GM23248 (cell line): ENCODE measurements around the gene C1orf87. TPM values are rescaled to one million over a fixed set of nuclear protein-coding genes. Genes with fewer than 3 reads are reported as not detected.

ENCODE experiments used
- DNase-seq: peaks from one replicate; pipeline ENCODE4 v3.0.0-alpha.2; 2015
- H2AFZ ChIP-seq: fragments of 200-600 bp; sonication (generic); 2 replicates; pipeline ENCODE4 v1.6.1; 2016; ENCODE audit warnings: antibody characterized with exemption
- H3F3A ChIP-seq: fragments of 200-600 bp; sonication (generic); 2 replicates; pipeline ENCODE4 v1.6.1; 2016; ENCODE audit warnings: mild to moderate bottlenecking, antibody characterized with exemption, mixed run types; ENCODE audit not compliant: insufficient read depth
- H3K27ac ChIP-seq: fragments of 200-600 bp; sonication (generic); 2 replicates; pipeline ENCODE4 v1.5.1; 2016; ENCODE audit warnings: mild to moderate bottlenecking
- H3K27me3 ChIP-seq: fragments of 200-600 bp; sonication (generic); replicated peaks from 2 replicates; pipeline ENCODE4 v1.6.1; 2016; ENCODE audit warnings: mild to moderate bottlenecking; ENCODE audit not compliant: insufficient read depth
- H3K36me3 ChIP-seq: fragments of 200-600 bp; sonication (generic); 2 replicates; pipeline ENCODE4 v1.6.1; 2016; ENCODE audit warnings: low read depth, mild to moderate bottlenecking
- H3K4me1 ChIP-seq: fragments of 200-600 bp; sonication (generic); 2 replicates; pipeline ENCODE4 v1.6.1; 2016; ENCODE audit warnings: mild to moderate bottlenecking; ENCODE audit not compliant: insufficient read depth
- H3K4me2 ChIP-seq: fragments of 200-600 bp; sonication (generic); one replicate; pipeline ENCODE4 v1.6.1; 2016; ENCODE audit warnings: mild to moderate bottlenecking; ENCODE audit not compliant: unreplicated experiment
- H3K4me3 ChIP-seq: fragments of 200-600 bp; sonication (generic); 2 replicates; pipeline ENCODE4 v1.5.1; 2016; ENCODE audit warnings: mild to moderate bottlenecking
- H3K79me2 ChIP-seq: fragments of 200-600 bp; sonication (generic); 2 replicates; pipeline ENCODE4 v1.6.1; 2016; ENCODE audit warnings: mild to moderate bottlenecking; ENCODE audit not compliant: insufficient read depth
- H3K9ac ChIP-seq: fragments of 200-600 bp; sonication (generic); 2 replicates; pipeline ENCODE4 v1.6.1; 2016; ENCODE audit warnings: mild to moderate bottlenecking
- H3K9me2 ChIP-seq: fragments of 200-600 bp; sonication (generic); 2 replicates; pipeline ENCODE4 v1.6.1; 2016; ENCODE audit warnings: mixed run types, mild to moderate bottlenecking, moderate library complexity; ENCODE audit not compliant: insufficient read depth
- H3K9me3 ChIP-seq: fragments of 200-600 bp; sonication (generic); one replicate; pipeline ENCODE4 v1.6.1; 2017; ENCODE audit warnings: low read depth
- H4K20me1 ChIP-seq: fragments of 200-600 bp; sonication (generic); 2 replicates; pipeline ENCODE4 v1.6.0; 2016; ENCODE audit not compliant: insufficient read depth
- EZH2 ChIP-seq: fragments of 200-600 bp; sonication (generic); IDR thresholded peaks from 2 replicates; pipeline ENCODE4 v1.6.1; 2018; ENCODE audit warnings: antibody characterized with exemption, mild to moderate bottlenecking; ENCODE audit not compliant: insufficient read depth, poor library complexity, severe bottlenecking
- EZH2phosphoT487 ChIP-seq: fragments of 200-600 bp; sonication (generic); IDR thresholded peaks from 2 replicates; pipeline ENCODE4 v1.6.1; 2018; ENCODE audit warnings: antibody characterized with exemption, moderate library complexity, mild to moderate bottlenecking, low read depth; ENCODE audit not compliant: insufficient read depth
- WGBS, 2 experiments: methylation state at CpG; one replicate each; pipeline ENCODE4 v1.1.6; 2015 to 2017; ENCODE audit warnings: low lambda C conversion rate in 2 of 2, low coverage in 1 of 2; ENCODE audit errors: missing lambda C conversion rate in 2 of 2; 5-methylcytosine and 5-hydroxymethylcytosine counted together
- in situ Hi-C: fragments of 300-500 bp; cut with MboI; formaldehyde crosslinking; loops from 2 replicates; pipeline ENCODE4 v1.15.0; 2020
- polyA plus RNA-seq: library from polyadenylated mRNA; unstranded; fragments of >200 nt; fragmentation: Nextera tagmentation; extraction: Ambion mirVana; gene quantifications from 2 replicates; pipeline ENCODE4 v1.2.1, GENCODE V29; 2016
- total RNA-seq: library from RNA; depleted of rRNA; stranded (reverse); fragments of >200 nt; shearing (Covaris generic); gene quantifications from 2 replicates; pipeline ENCODE4 v1.2.3, GENCODE V29; 2014

The C1orf87 gene
- total and polyA plus RNA-seq, 2 experiments from 2014 or later = not detected

- Histone ChIP-seq H3K27me3 (no peaks in the 10 kb centered on the region), H3K27ac (no peak overlapping the region), H3K9ac (no peak overlapping the region), H3K79me2 (no peaks in the 10 kb centered on the region), H3K4me1 (no peaks in the 10 kb centered on the region), H3K9me3 (no peaks in the 10 kb centered on the region), H3K4me2 (no peak overlapping the region), H4K20me1 (no peaks in the 10 kb centered on the region), H3F3A (no peaks in the 10 kb centered on the region), H3K4me3 (no peak overlapping the region), H2AFZ (no peak overlapping the region), H3K36me3 (no peaks in the 10 kb centered on the region), H3K9me2 (no peaks in the 10 kb centered on the region)
- TF ChIP-seq EZH2 (no peak), EZH2phosphoT487 (no peak)
- in situ Hi-C loops = no loop called here
- DNase-seq = no peak
Measured at GRCh38 chr1:60049188-60049587, 24.4 kb downstream of the C1orf87 start.

- no peaks in the 10 kb centered on the region for H3F3A ChIP-seq
- H3K9me3 ChIP-seq = no peaks in the 10 kb centered on the region
- no peaks in the 10 kb centered on the region for H3K27me3 ChIP-seq
- no peaks in the 10 kb centered on the region for H3K36me3 ChIP-seq
- H2AFZ ChIP-seq = no peak overlapping the region
- H3K79me2 ChIP-seq = no peaks in the 10 kb centered on the region
- DNase-seq = peak; percentile 23
- in situ Hi-C loops = no loop called here
- H3K27ac ChIP-seq = no peak overlapping the region
- H3K4me3 ChIP-seq = no peak overlapping the region
- H3K4me1 ChIP-seq = no peaks in the 10 kb centered on the region
- H4K20me1 ChIP-seq = no peaks in the 10 kb centered on the region
- TF ChIP-seq EZH2phosphoT487 = no peak
- TF ChIP-seq EZH2 = no peak
- H3K9me2 ChIP-seq = no peaks in the 10 kb centered on the region
- no peak overlapping the region for H3K9ac ChIP-seq
- H3K4me2 ChIP-seq = no peak overlapping the region
Measured at GRCh38 chr1:60044881-60045280, 28.7 kb downstream of the C1orf87 start.

- in situ Hi-C loops = no loop called here
- Histone ChIP-seq H3F3A (no peaks in the 10 kb centered on the region), H3K4me2 (no peak overlapping the region), H3K27ac (no peak overlapping the region), H4K20me1 (no peaks in the 10 kb centered on the region), H3K9me2 (no peaks in the 10 kb centered on the region), H2AFZ (no peak overlapping the region), H3K36me3 (no peaks in the 10 kb centered on the region), H3K79me2 (no peaks in the 10 kb centered on the region), H3K4me3 (no peak overlapping the region), H3K9me3 (no peaks in the 10 kb centered on the region), H3K27me3 (no peaks in the 10 kb centered on the region), H3K9ac (no peak overlapping the region), H3K4me1 (no peaks in the 10 kb centered on the region)
- 64 to 82% methylated on average over 2 of the region's 2 CpGs for WGBS, 2 experiments
- no peak for DNase-seq
- TF ChIP-seq EZH2phosphoT487 (no peak), EZH2 (no peak)
Measured at GRCh38 chr1:60041783-60042182, 31.8 kb downstream of the C1orf87 start.

GRCh38 chr1:60037669-60038068 is 35.9 kb downstream of the C1orf87 start:
- WGBS, 2 experiments = 94 to 100% methylated on average over 1 of the region's 1 CpG
- no peak overlapping the region for H3K27ac ChIP-seq

GRCh38 chr1:60036856-60037460 is 36.6 kb downstream of the C1orf87 start:
- in situ Hi-C loops = no loop called here
- Histone ChIP-seq H3K4me1 (no peaks in the 10 kb centered on the region), H3K4me2 (no peak overlapping the region), H2AFZ (no peak overlapping the region), H3K36me3 (no peaks in the 10 kb centered on the region), H3K27ac (no peak overlapping the region), H3K9ac (no peak overlapping the region), H3F3A (no peaks in the 10 kb centered on the region), H3K27me3 (no peaks in the 10 kb centered on the region), H3K79me2 (no peaks in the 10 kb centered on the region), H4K20me1 (no peaks in the 10 kb centered on the region), H3K9me3 (no peaks in the 10 kb centered on the region), H3K4me3 (no peak overlapping the region), H3K9me2 (no peaks in the 10 kb centered on the region)
- TF ChIP-seq EZH2 (no peak), EZH2phosphoT487 (no peak)
- 25 to 32% methylated on average over 6 of the region's 6 CpGs for WGBS, 2 experiments
- DNase-seq = peak; percentile 47

More at GRCh38 chr1:60037669-60038068, 35.9 kb downstream of the C1orf87 start:
- no peak overlapping the region for H2AFZ ChIP-seq
- H3K9me2 ChIP-seq = no peaks in the 10 kb centered on the region
- TF ChIP-seq EZH2phosphoT487 (no peak), EZH2 (no peak)
- H3K79me2 ChIP-seq = no peaks in the 10 kb centered on the region
- H3K27me3 ChIP-seq = no peaks in the 10 kb centered on the region
- no peaks in the 10 kb centered on the region for H3K9me3 ChIP-seq
- H3K9ac ChIP-seq = no peak overlapping the region
- H3K36me3 ChIP-seq = no peaks in the 10 kb centered on the region
- H4K20me1 ChIP-seq = no peaks in the 10 kb centered on the region
- in situ Hi-C loops = no loop called here
- no peak for DNase-seq
- no peaks in the 10 kb centered on the region for H3K4me1 ChIP-seq
- H3K4me3 ChIP-seq = no peak overlapping the region
- no peaks in the 10 kb centered on the region for H3F3A ChIP-seq
- H3K4me2 ChIP-seq = no peak overlapping the region
